Measurements from ENCODE around the gene CMTM2. TPM values are rescaled to one million over a fixed set of nuclear protein-coding genes. Genes with fewer than 3 reads are reported as not detected.
A peak's percentile ranks its signal among the peaks of the same experiment; 100 is the strongest.

CMTM2 gene
- total RNA-seq, 2 experiments from 2014 or later: not detected

DNA sequence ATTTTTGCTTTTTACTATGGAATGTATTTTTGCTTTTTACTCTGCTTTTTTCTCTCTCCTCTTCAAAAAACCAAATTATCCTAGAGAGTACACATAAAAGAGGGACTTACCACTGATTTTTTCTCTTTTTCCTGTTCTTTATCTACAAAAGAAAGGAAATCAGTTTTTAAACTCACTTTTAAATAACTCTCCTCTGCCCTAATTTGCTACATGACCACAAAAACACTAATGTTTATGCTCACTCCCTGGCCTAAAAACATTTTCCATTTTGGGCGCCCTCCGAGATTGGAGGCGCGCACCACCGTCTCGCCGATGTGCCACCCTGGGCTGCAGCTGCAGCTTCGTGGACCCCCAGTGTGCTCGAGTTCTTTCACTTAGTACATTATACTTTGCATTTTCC lies 30.4 kb upstream of the CMTM2 start:
- Mint-ChIP-seq H3K27me3 (peaks cover 4% of the 10 kb centered on the region), H3K27ac (peak overlapping the region; percentile 82), H3K4me3 (peak overlapping the region; percentile 58), H3K4me1 (peaks cover 51% of the 10 kb centered on the region), H3K9me3 (peaks cover 2% of the 10 kb centered on the region), H3K36me3 (peaks cover 12% of the 10 kb centered on the region)
- no peak for DNase-seq

DNA sequence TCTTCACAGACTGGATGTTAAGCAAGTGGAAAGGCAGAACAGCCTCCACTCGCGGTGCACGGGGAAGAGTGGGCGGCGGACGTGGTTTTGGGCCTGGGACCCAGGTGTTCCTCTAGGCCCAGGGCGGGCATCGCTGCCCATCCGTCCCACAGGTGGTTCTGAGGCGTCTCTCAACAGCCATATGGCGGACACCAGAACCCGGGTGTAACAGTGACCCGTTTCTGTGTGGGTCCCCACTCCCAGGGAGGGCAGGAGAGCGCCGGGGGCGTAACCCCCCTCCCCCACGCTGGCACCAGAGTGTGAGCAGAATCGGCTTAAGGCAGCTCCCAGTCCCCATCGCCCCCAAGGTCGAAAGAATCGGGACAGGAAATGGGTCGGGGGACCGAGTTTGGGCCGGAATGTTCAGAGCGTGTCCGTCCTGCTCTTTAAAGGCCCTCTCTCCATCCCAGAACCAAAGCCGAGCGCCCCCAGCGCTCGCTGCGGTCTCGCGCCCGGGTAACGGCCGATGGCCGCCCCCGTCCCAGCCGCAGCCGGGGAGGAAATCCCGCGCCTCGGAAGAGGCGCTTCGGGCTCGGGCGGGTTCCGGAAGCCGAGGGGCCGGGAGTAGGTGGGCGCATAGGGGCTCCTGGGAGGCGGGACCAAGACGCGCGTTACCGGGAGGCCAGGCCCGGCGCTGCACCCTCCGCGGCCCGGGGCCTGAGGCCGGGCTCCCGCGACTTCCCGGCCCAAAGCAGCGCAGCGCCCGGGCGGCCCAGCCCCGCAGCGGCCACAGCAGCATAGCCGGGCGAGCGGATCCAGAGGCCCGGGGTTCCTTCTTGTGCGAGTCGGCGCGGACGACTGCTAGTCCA lies 29.8 kb upstream of the CMTM2 start, which contains the start of gene TK2:
Gene TK2 (minus strand): TSS at position 839 of the 848 bp plus-strand sequence. CDS start 61 bp downstream, at position 778.
- H3K4me1 Mint-ChIP-seq: peaks cover 52% of the 10 kb centered on the region
- peak within 1 kb of the TSS; percentile 96 for H3K4me3 Mint-ChIP-seq
- H3K36me3 Mint-ChIP-seq: peaks cover 18% of the 10 kb centered on the region
- DNase-seq: peak; percentile 79
- peaks cover 2% of the 10 kb centered on the region for H3K9me3 Mint-ChIP-seq
- peak within 1 kb of the TSS; percentile 82 for H3K27ac Mint-ChIP-seq
- H3K27me3 Mint-ChIP-seq: peaks cover 4% of the 10 kb centered on the region

DNA sequence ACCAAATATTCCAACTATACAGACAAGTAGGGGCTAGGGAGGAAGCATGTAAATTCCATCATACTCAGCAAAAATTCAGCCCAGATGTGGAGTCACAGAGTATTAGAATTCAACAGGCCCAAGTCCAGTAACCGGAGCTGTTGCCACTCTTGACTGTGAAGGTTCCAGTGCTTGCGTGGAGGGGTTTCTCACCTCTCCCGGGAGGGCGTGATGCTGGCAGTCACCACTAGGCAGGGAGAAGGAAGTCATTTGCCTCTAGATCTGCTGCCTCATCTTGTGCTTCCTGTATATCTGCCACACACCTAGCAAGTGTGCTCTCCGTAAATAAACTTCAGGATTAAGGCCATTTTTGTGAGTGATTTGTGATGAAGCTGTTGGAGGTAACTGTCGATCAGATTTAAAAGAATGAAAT lies 27.9 kb upstream of the CMTM2 start:
- peaks cover 4% of the 10 kb centered on the region for H3K27me3 Mint-ChIP-seq

DNA sequence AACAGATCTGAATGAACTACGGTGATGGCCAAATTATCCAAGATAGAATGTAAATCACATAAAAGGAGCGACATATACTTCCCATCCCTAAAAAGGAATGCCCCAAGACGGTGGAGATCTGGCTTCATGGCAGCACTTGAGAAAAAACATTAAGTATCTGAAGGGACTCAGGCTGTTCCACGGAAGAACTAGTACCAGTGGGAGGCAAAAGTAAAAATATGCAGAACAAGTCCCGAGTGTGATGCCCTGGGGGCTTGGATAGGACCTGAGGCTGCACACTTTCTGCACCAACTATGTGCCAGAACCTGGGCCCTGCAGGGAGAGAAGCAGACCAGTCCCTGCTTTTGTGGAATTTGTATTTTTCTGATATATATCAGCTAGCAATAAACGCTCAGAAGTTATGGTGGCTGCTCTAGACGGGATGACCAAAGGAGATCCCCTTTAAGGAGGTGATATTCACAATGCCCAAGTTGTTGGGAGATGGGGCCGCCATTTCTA lies 27.4 kb upstream of the CMTM2 start:
- H3K27ac Mint-ChIP-seq: peak overlapping the region; percentile 95
- DNase-seq: no peak
- H3K36me3 Mint-ChIP-seq: peaks cover 32% of the 10 kb centered on the region
- H3K9me3 Mint-ChIP-seq: peaks cover 2% of the 10 kb centered on the region
- peaks cover 4% of the 10 kb centered on the region for H3K27me3 Mint-ChIP-seq
- H3K4me1 Mint-ChIP-seq: peaks cover 65% of the 10 kb centered on the region
- H3K4me3 Mint-ChIP-seq: peak overlapping the region; percentile 96

More for the DNA sequence above, 27.9 kb upstream of the CMTM2 start:
- Mint-ChIP-seq H3K4me3 (peak overlapping the region; percentile 96), H3K27ac (peak overlapping the region; percentile 95), H3K9me3 (peaks cover 2% of the 10 kb centered on the region), H3K4me1 (peaks cover 64% of the 10 kb centered on the region), H3K36me3 (peaks cover 32% of the 10 kb centered on the region)
- DNase-seq: peak; percentile 63

DNA sequence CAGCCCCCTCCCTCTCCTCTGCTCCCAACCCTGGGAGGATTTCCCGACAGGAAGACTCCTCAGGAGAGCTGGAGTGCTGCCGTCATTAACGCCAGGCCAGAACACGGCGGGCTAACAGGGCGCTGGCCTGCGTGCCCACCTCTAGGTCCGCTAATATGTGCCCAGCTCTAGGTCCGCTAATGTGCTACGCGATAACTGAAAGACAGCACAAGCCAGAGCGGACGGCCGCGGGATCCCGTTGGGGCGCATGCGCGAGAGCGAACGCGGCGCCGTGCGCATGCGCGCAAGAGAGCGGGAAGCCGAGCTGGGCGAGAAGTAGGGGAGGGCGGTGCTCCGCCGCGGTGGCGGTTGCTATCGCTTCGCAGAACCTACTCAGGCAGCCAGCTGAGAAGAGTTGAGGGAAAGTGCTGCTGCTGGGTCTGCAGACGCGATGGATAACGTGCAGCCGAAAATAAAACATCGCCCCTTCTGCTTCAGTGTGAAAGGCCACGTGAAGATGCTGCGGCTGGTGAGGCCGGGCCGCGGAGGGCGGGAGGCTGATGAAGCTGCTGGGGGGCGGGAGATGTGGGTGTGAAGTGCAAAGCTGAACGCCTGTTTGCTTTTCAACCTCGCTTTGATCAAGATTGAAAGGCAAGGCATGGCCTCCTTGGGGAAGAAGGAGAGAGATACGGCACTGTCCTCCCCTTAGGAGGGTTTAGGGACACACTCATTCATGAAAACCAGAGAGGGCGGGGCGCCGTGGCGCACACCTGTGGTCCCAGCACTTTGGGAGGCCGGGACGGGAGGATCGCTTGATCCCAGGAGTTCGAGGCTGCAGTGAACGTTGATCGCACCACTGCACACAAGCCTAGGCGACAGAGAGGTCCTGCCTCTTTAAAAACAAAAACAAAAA lies 26.7 kb upstream of the CMTM2 start, which contains the start of gene CKLF:
Gene CKLF (plus strand): TSS at position 291 of the 892 bp plus-strand sequence. CDS start 140 bp downstream, at position 431.
- H3K9me3 Mint-ChIP-seq: peaks cover 2% of the 10 kb centered on the region
- peaks cover 4% of the 10 kb centered on the region for H3K27me3 Mint-ChIP-seq
- peak; percentile 93 for DNase-seq
- peaks cover 68% of the 10 kb centered on the region for H3K4me1 Mint-ChIP-seq
- peaks cover 34% of the 10 kb centered on the region for H3K36me3 Mint-ChIP-seq
- peak within 1 kb of the TSS; percentile 95 for H3K27ac Mint-ChIP-seq
- H3K4me3 Mint-ChIP-seq: peak within 1 kb of the TSS; percentile 96

DNA sequence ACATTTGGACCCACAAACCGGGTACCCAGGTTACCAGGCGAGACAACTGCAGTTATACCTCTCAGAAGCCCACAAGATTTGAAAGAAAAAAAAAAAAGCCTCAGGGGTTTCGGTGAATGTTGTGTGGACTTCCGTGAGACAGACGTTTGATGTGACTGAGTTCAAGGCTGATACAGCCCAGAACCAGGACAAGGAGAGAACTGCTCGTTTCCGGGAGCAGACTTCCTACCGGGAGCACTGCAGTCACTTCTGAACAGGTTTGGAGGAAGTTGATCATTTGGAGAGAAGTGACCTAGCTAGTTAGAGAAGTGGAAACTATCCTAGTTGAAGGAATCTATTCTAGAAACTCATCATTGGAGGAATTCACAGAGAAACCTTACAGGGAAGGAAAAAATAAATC lies 26.0 kb upstream of the CMTM2 start:
- Mint-ChIP-seq H3K4me1 (peaks cover 70% of the 10 kb centered on the region), H3K4me3 (peak overlapping the region; percentile 96), H3K9me3 (peaks cover 2% of the 10 kb centered on the region), H3K36me3 (peaks cover 37% of the 10 kb centered on the region), H3K27me3 (peaks cover 4% of the 10 kb centered on the region), H3K27ac (peak overlapping the region; percentile 95)
- DNase-seq: no peak

DNA sequence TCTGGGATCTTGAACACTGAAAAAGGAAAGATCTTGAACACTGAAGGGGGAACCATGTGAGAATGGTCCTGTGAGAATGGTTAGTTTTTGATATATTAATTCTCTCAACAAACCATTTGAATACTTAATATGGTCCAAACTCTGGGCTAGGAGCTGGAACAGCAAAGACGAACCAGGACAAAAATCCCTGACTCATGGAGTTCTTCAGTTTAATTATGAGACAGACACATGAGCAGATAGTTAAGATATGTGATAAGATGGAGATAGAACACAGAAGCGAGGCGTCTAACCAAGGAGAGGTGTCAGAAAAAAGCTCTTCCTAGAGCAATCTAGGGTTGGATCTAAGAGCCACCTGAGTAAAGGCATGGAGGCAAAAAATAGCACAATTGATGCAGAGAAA lies 25.2 kb upstream of the CMTM2 start:
- H3K27me3 Mint-ChIP-seq: peaks cover 4% of the 10 kb centered on the region
- no peak overlapping the region for H3K27ac Mint-ChIP-seq
- H3K9me3 Mint-ChIP-seq: peaks cover 2% of the 10 kb centered on the region
- no peak for DNase-seq
- H3K4me1 Mint-ChIP-seq: peaks cover 66% of the 10 kb centered on the region
- H3K36me3 Mint-ChIP-seq: peaks cover 38% of the 10 kb centered on the region
- peak overlapping the region; percentile 96 for H3K4me3 Mint-ChIP-seq

DNA sequence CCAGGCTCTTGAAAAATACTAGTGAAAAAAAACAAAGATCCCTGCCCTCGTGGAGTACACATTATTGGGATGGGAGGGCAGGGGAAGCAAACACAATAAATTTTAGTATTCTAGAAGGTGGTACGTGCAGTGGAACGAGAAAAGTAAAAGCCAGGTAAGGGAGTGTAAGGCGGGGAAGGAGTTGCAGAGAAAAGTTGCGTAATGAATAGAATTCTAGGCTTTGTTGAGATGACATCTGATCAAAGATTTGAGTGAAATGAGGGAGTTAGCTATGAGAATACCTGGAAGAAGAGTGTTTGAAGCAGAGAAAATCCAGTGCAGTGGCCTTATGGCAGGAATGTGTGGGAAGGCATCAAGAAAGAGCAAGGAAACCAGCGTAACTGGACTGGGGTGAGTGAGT lies 24.8 kb upstream of the CMTM2 start:
- Mint-ChIP-seq H3K4me3 (peak overlapping the region; percentile 96), H3K27ac (no peak overlapping the region), H3K9me3 (peaks cover 2% of the 10 kb centered on the region)

DNA sequence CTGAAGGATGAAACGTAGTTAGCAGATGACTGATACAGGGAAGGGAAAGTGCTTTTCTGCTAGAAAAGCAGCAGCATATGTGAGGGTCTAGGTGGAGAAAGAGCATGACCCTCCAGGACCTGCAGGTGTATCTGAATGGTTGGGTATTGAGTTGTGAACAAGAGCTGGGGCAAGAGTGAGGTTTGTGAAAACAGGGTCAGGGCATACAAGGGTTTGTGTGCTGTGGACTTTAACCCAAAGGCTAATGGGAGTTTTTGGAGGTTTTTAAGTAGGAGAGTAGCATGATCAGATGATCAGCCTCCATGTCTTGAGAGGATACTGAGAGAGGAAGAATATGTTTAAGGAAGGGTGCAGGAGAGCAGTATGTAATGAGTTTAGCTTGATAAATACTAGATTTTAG lies 19.2 kb upstream of the CMTM2 start:
- no peak for DNase-seq
- H3K27me3 Mint-ChIP-seq: no peaks in the 10 kb centered on the region
- no peak overlapping the region for H3K27ac Mint-ChIP-seq
- H3K36me3 Mint-ChIP-seq: peaks cover 32% of the 10 kb centered on the region
- no peaks in the 10 kb centered on the region for H3K9me3 Mint-ChIP-seq
- H3K4me3 Mint-ChIP-seq: no peak overlapping the region
- H3K4me1 Mint-ChIP-seq: peaks cover 58% of the 10 kb centered on the region

More for the DNA sequence above, 24.8 kb upstream of the CMTM2 start:
- Mint-ChIP-seq H3K36me3 (peaks cover 38% of the 10 kb centered on the region), H3K27me3 (peaks cover 4% of the 10 kb centered on the region), H3K4me1 (peaks cover 62% of the 10 kb centered on the region)
- DNase-seq: no peak

DNA sequence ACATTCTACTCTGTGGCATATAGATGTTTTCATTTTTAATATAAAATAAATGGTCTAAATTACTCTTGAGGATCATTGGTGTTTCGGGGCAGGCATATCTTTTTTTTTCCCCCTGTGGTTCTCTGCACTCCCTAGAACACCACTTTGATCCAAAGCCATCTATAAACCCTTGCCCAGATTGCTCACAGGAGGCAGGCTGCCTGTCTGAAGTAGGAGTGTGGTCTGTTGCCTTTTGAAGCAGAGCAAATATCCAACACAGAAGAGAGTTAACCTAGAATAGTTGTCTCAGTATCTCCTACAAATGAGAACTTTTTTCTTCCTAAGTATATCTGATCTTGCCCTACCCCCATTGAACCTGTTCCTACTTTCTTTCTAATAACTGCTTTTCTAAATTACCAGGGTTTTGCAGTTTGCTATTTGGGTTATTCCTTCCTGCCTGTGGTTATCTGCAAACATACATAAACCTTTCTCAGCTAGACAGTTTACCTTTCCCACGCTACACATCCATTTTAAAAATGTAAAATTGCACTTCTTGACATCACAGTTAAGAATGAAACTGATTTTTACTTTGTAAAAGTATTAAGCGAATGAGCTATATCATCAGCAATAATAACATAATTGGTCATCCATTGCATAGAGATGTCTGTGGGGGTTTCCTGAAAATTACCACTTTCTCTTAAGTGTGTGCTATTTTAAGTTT lies 17.7 kb upstream of the CMTM2 start:
- Mint-ChIP-seq H3K36me3 (peaks cover 31% of the 10 kb centered on the region), H3K4me3 (no peak overlapping the region), H3K4me1 (peaks cover 46% of the 10 kb centered on the region), H3K27me3 (no peaks in the 10 kb centered on the region), H3K27ac (no peak overlapping the region), H3K9me3 (no peaks in the 10 kb centered on the region)
- DNase-seq: no peak

DNA sequence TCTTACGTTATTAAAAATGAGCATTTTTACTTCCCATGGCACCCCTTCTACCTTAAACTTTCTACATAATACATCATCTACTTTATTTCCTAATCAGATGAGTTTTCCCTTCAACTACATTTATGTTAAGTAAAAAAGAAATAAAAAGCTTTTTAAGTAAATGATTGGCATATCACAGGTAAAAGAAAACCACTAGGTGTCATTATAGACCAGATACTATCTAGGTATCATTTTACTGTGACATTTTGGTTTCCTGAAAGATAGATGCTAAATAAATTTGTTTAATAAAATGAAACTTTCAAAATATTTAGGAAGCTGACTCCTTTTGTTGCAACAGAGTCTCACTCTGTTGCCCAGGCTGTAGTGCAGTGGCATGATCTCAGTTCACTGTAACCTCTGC lies 16.9 kb upstream of the CMTM2 start:
- no peak overlapping the region for H3K27ac Mint-ChIP-seq
- no peaks in the 10 kb centered on the region for H3K27me3 Mint-ChIP-seq
- peaks cover 48% of the 10 kb centered on the region for H3K4me1 Mint-ChIP-seq
- no peaks in the 10 kb centered on the region for H3K9me3 Mint-ChIP-seq
- peaks cover 38% of the 10 kb centered on the region for H3K36me3 Mint-ChIP-seq
- H3K4me3 Mint-ChIP-seq: no peak overlapping the region
- DNase-seq: no peak

DNA sequence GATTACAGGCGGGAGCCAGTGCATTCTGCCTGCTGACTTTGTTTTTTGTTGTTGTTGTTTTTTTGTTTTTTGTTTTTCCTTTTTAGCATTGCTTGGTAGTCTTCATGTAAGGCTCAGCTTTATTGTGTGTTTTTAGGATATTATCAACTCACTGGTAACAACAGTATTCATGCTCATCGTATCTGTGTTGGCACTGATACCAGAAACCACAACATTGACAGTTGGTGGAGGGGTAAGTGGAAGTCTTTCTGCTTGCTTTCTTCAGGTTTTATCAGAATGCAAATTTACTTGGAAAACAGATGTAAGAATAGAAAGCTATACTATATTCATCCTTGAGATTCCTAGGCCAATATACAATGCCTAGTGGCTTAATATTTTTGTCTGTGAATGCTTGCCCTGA lies 16.3 kb upstream of the CMTM2 start:
- Mint-ChIP-seq H3K36me3 (peaks cover 41% of the 10 kb centered on the region), H3K27ac (no peak overlapping the region), H3K9me3 (no peaks in the 10 kb centered on the region), H3K4me1 (peaks cover 50% of the 10 kb centered on the region), H3K27me3 (no peaks in the 10 kb centered on the region), H3K4me3 (no peak overlapping the region)
- DNase-seq: no peak

DNA sequence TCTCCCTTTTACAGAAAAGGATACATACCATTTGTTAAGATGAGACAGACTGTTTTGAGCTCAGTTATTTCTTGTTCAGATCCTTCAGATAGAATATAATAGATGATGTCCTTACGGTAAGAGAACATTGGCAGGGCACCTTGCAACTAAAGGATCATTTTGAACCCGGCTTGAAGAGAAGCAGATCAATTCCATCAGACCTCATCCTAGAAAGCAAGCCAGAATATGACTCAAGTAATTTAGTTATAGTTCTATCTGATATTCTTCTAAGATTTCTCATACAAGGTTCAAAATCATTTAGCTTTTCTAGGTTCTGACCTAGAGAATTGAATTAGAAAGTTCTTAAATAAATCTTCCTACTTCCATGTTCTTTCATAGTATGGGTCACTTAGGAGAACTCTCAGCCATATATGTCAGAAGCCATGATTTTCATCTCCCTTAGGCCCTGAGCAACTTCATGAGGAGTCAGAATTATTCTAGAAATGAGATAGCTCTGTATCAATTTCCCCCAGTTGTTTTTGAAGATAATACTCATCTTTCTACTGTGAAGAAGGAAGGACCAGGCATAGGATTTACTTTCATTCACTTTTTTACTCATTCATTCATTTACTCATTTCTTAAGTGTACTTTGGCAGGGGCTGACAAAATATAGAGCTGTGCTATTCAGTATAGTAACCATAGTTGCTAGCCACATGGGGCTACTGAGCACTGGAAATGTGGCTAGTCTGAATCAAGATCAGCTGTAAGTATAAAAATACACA lies 15.5 kb upstream of the CMTM2 start:
- Mint-ChIP-seq H3K27me3 (no peaks in the 10 kb centered on the region), H3K4me1 (peaks cover 44% of the 10 kb centered on the region), H3K9me3 (no peaks in the 10 kb centered on the region), H3K27ac (peak overlapping the region; percentile 12), H3K36me3 (peaks cover 39% of the 10 kb centered on the region), H3K4me3 (no peak overlapping the region)
- no peak for DNase-seq
